GM12873 (cell line): ENCODE results near the gene DMP1.

ENCODE experiments used
- CTCF ChIP-seq: IDR thresholded peaks from 2 replicates; pipeline ENCODE4 v1.5.1; 2012; ENCODE audit warnings: low read depth, mild to moderate bottlenecking, moderate library complexity, low read length, control low read depth; ENCODE audit not compliant: insufficient read depth; ENCODE audit errors: missing control alignments

The DMP1 gene

GRCh38 chr4:87649980-87650379 lies at the start of gene DMP1:
Gene DMP1, plus strand, starts transcription at chr4:87650280. Its CDS starts 6,213 bp downstream, at chr4:87656493.
- no peak for TF ChIP-seq CTCF

- no peak for TF ChIP-seq CTCF
Measured at GRCh38 chr4:87601361-87601760, 48.7 kb upstream of the DMP1 start.

GRCh38 chr4:87608229-87608628 lies 41.9 kb upstream of the DMP1 start, which contains the start of gene DSPP:
Gene DSPP, plus strand, starts transcription at chr4:87608529. Its CDS starts 2,380 bp downstream, at chr4:87610909.
- no peak for TF ChIP-seq CTCF

GRCh38 chr4:87614292-87614890 lies 35.7 kb upstream of the DMP1 start:
- no peak for TF ChIP-seq CTCF

- TF ChIP-seq CTCF: no peak
Measured at GRCh38 chr4:87616268-87616667, 33.8 kb upstream of the DMP1 start.

GRCh38 chr4:87620086-87620485 lies 30.0 kb upstream of the DMP1 start:
- no peak for TF ChIP-seq CTCF

- no peak for TF ChIP-seq CTCF
Measured at GRCh38 chr4:87620491-87620890, 29.6 kb upstream of the DMP1 start.
